Thyroid gland (tissue), 4 donors: ENCODE measurements around the gene CAMKMT. TPM values are rescaled to one million over a fixed set of nuclear protein-coding genes. Genes with fewer than 3 reads are reported as not detected.

Experiments used
- DNase-seq, 2 donors: peaks; one replicate each; pipeline ENCODE4 v3.0.0-alpha.2; 2019
- H3K27ac ChIP-seq, 3 donors: fragments of 200-600 bp; sonication (generic); 1 replicate in 2 of 3; 2 replicates in 1 of 3; pipeline ENCODE4 v1.5.1; 2016 to 2019; ENCODE audit warnings: mild to moderate bottlenecking in 1 of 3, moderate library complexity in 1 of 3
- H3K27me3 ChIP-seq: fragments of 200-600 bp; sonication (generic); one replicate; pipeline ENCODE4 v1.5.1; 2019
- H3K36me3 ChIP-seq, 2 donors: fragments of 200-600 bp; sonication (generic); one replicate each; pipeline ENCODE4 v1.5.1; 2016 to 2019
- H3K4me1 ChIP-seq, 2 donors: fragments of 200-600 bp; sonication (generic); one replicate each; pipeline ENCODE4 v1.5.1; 2017 to 2019
- H3K4me3 ChIP-seq, 3 donors: fragments of 200-600 bp; sonication (generic); replicated peaks in 1 of 3; 1 replicate in 2 of 3; 2 replicates in 1 of 3; pipeline ENCODE4 v1.5.1; 2016; ENCODE audit warnings: mild to moderate bottlenecking in 1 of 3
- H3K9me3 ChIP-seq: fragments of 200-600 bp; sonication (generic); one replicate; pipeline ENCODE4 v1.5.1; 2017
- POLR2A ChIP-seq, 2 donors: fragments of 450-650 bp; IDR thresholded peaks; one replicate each; pipeline ENCODE4 v1.6.1; 2017; ENCODE audit warnings: antibody characterized with exemption in 2 of 2, mild to moderate bottlenecking in 2 of 2, moderate library complexity in 1 of 2
- WGBS, 2 donors: methylation state at CpG; one replicate each; pipeline ENCODE4 v1.1.5; 2017; 5-methylcytosine and 5-hydroxymethylcytosine counted together
- intact Hi-C: fragments of 100-400 bp; cut with DNase I; formaldehyde crosslinking; loops from one replicate; pipeline ENCODE4 v1.15.1; 2023
- total RNA-seq, 4 donors: library from RNA; depleted of rRNA; stranded (reverse); fragments of >200 nt; gene quantifications; one replicate each; pipeline ENCODE4 v1.2.3, GENCODE V29; 2016
- TF ChIP-seq, protein P1 (sequence below), 6 experiments: fragments of 200-600 bp in 3 of 6; fragments of 450-650 bp in 3 of 6; sonication (generic) in 3 of 6; IDR thresholded peaks; one replicate each; pipeline ENCODE4 v1.5.1; 2016 to 2019; ENCODE audit warnings: antibody characterized with exemption in 6 of 6, mild to moderate bottlenecking in 2 of 6, inconsistent platforms in 1 of 6, moderate library complexity in 1 of 6

The CAMKMT gene
- total RNA-seq, 4 donors from 2014 or later: 13.5 to 23.7 (median 17.2) TPM

DNA sequence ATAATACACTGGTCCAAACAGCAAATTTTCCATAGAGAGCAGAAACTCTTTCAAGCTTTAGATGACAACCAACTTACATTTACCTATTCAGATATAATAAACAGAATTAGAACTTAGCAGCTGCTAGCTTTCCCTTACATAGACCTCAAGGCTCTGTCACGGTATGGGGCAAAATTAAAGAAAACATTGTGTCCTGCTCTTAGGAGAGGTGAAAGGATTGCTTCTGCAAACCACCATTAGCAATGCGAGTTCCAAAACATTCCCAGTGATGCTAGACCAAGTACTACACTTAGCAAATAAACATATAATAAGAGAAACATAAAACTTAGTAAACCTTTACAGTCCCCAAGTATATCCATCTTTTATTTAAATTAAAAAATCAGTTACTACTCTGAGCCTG, 183.3 kb downstream of the CAMKMT start:
- DNase-seq: no peak
- WGBS, 2 donors: 87 to 94% methylated on average over 2 of the region's 2 CpGs
- Histone ChIP-seq H3K36me3 (no peaks in the 10 kb centered on the region), H3K9me3 (no peaks in the 10 kb centered on the region), H3K27me3 (no peaks in the 10 kb centered on the region), H3K27ac (no peak overlapping the region), H3K4me1 (peaks cover 0 to 4% of the 10 kb centered on the region in 2 donors), H3K4me3 (no peak overlapping the region)
- intact Hi-C loops: no loop called here
- TF ChIP-seq, protein P1, sequence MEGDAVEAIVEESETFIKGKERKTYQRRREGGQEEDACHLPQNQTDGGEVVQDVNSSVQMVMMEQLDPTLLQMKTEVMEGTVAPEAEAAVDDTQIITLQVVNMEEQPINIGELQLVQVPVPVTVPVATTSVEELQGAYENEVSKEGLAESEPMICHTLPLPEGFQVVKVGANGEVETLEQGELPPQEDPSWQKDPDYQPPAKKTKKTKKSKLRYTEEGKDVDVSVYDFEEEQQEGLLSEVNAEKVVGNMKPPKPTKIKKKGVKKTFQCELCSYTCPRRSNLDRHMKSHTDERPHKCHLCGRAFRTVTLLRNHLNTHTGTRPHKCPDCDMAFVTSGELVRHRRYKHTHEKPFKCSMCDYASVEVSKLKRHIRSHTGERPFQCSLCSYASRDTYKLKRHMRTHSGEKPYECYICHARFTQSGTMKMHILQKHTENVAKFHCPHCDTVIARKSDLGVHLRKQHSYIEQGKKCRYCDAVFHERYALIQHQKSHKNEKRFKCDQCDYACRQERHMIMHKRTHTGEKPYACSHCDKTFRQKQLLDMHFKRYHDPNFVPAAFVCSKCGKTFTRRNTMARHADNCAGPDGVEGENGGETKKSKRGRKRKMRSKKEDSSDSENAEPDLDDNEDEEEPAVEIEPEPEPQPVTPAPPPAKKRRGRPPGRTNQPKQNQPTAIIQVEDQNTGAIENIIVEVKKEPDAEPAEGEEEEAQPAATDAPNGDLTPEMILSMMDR (IDR thresholded peaks at IDR 0.05): no peak
- no peak for TF ChIP-seq POLR2A (IDR thresholded peaks at IDR 0.05)

DNA sequence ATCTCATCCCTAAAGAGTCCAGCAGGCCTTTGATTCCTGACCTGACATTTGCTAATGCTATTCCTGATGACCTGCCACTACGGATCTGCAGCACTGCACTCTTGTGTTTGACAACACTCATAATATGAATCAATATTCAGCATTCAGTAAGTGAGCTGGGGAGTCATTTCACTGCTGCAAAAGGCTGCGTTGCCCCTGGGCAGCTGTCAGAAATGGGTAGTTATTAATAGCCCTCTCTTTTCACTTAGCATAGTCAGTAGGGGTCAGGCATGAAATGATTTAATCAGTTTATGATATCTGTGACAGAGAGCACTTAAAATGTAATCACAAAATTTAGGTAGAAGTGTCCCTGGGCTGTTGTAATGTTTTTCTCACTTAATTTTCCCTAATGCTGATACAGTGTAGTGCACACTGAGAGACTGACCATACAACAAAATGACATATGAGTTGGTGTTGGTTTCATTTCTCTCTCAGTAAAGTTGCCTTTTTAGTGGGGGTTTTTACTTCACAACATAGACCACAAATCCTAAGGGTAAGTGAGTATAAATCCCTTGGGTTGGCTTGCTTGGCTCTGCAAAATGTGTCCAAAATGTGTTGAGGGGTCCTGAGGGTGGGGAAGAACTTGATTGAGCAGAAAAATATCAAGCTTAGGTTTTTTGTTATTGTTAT, 184.8 kb downstream of the CAMKMT start:
- H3K4me3 ChIP-seq: no peak overlapping the region
- no peak for DNase-seq
- 75 to 88% methylated on average over 2 of the region's 2 CpGs for WGBS, 2 donors
- H3K36me3 ChIP-seq: no peaks in the 10 kb centered on the region
- H3K27me3 ChIP-seq: no peaks in the 10 kb centered on the region
- intact Hi-C loops: no loop called here
- no peak for TF ChIP-seq POLR2A (IDR thresholded peaks at IDR 0.05)
- TF ChIP-seq, protein P1 (IDR thresholded peaks at IDR 0.05): no peak
- peaks cover 0 to 4% of the 10 kb centered on the region in 2 donors for H3K4me1 ChIP-seq
- H3K27ac ChIP-seq: no peak overlapping the region
- H3K9me3 ChIP-seq: no peaks in the 10 kb centered on the region

DNA sequence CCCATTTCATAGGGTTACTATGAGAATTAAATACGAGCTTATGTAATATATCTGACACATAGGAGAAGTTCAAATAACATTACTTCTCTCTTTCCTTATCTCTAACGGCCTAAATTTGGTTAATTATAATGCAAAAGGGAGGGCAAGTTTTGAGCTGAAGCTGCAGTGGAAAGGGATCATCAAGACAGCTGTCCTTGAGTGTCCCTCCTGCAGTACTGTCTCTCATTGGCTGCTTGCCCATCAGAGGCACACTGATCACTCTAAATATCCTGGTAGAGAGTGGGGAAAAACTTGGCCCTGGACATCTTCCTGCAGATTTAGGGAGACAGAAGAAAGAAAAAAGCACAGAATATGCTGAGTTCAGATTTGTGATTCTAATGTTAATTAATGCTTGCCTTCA, 186.0 kb downstream of the CAMKMT start:
- no peak for DNase-seq
- H3K27ac ChIP-seq: no peak overlapping the region
- intact Hi-C loops: no loop called here
- peaks cover 0 to 4% of the 10 kb centered on the region in 2 donors for H3K4me1 ChIP-seq
- no peaks in the 10 kb centered on the region for H3K27me3 ChIP-seq
- 76 to 83% methylated on average over 2 of the region's 2 CpGs for whole genome bisulfite sequencing, 2 donors
- no peak overlapping the region for H3K4me3 ChIP-seq
- H3K36me3 ChIP-seq: no peaks in the 10 kb centered on the region
- H3K9me3 ChIP-seq: no peaks in the 10 kb centered on the region
- TF ChIP-seq POLR2A (IDR thresholded peaks at IDR 0.05): no peak
- TF ChIP-seq, protein P1 (IDR thresholded peaks at IDR 0.05): no peak

DNA sequence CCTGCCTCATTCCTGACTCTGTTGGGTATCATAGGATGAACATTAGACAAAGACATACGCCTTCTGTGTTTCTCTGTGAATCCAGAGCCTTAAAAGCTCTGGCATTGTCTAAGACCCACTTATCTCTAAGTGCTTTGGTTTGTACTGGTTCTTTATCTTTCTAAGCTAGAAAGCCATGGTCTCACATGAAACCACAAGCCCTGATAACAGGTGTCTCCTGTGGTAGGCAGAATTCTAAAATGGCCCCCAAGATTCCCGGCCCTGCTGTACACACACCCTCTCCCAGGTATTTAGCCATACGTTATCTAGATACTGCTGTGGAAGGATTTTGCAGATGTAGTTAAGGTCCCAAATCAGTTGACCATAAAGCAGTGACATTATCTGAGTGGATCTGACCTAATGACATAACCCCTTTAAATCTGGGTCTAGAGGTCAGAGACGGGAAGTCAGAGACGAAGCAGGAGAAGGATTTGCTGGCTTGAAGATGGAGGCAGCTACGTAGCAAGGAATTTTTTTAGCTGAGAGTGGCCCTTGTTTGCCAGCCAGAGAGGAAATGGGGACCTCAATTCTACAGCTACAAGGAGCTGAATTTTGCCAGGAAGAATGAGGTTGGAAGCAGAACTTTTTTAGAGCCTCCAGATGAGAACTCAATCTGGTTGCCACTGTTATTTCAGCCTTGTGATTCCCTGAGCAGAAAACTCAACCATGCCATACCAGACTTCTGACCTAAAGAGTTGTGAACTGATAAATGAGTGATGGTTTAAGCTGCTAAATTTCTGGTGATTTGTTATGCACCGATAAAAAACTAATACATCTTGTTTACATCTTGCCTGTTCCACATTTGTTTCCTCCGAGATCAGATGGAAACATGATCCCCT, 186.7 kb downstream of the CAMKMT start:
- intact Hi-C loops: no loop called here
- WGBS, 2 donors: 88 to 92% methylated on average over 8 of the region's 8 CpGs
- no peak overlapping the region for H3K27ac ChIP-seq

More for the DNA sequence above, 186.7 kb downstream of the CAMKMT start:
- Histone ChIP-seq H3K4me1 (peaks cover 0 to 4% of the 10 kb centered on the region in 2 donors), H3K27me3 (no peaks in the 10 kb centered on the region), H3K36me3 (no peaks in the 10 kb centered on the region), H3K9me3 (no peaks in the 10 kb centered on the region), H3K4me3 (no peak overlapping the region)
- DNase-seq: no peak
- TF ChIP-seq POLR2A (IDR thresholded peaks at IDR 0.05): no peak
- TF ChIP-seq, protein P1 (IDR thresholded peaks at IDR 0.05): no peak
